Measurements from ENCODE around the gene PEPD.

PEPD gene

GRCh38 chr19:33546656-33547055 is 25.1 kb upstream of the PEPD start:
- DNase-seq, result no peak

GRCh38 chr19:33545217-33545981 is 23.8 kb upstream of the PEPD start:
- no peak for DNase-seq

- peak in 1 of 58 donors; percentile 2 for DNase-seq
These were observed 13.6 kb upstream of the PEPD start for GRCh38 chr19:33535226-33535625.

- DNase-seq, result no peak
These were observed 11.4 kb upstream of the PEPD start for GRCh38 chr19:33532859-33533460.

- DNase-seq, result no peak
These were observed 9.3 kb upstream of the PEPD start for GRCh38 chr19:33530842-33531241.

GRCh38 chr19:33530296-33530695 is 8.7 kb upstream of the PEPD start:
- no peak for DNase-seq

- no peak for DNase-seq
These were observed 7.6 kb upstream of the PEPD start for GRCh38 chr19:33529094-33529676.

- no peak for DNase-seq
These were observed 6.8 kb upstream of the PEPD start for GRCh38 chr19:33528404-33528803.

GRCh38 chr19:33527125-33527524 is 5.5 kb upstream of the PEPD start:
- DNase-seq, result no peak

- no peak for DNase-seq
These were observed 2.6 kb upstream of the PEPD start for GRCh38 chr19:33524024-33524664.

GRCh38 chr19:33523167-33523566 is 1.6 kb upstream of the PEPD start:
- DNase-seq, result no peak

GRCh38 chr19:33522371-33522662 is 726 bp upstream of the PEPD start:
- DNase-seq, result no peak

- DNase-seq, result peak in 1 of 58 donors; percentile 33
These were observed 629 bp downstream of the PEPD start for GRCh38 chr19:33520844-33521479.

GRCh38 chr19:33520048-33520643 is 1.4 kb downstream of the PEPD start:
- no peak for DNase-seq

GRCh38 chr19:33519416-33519815 is 2.2 kb downstream of the PEPD start:
- DNase-seq, result no peak

- DNase-seq, result no peak
These were observed 3.0 kb downstream of the PEPD start for GRCh38 chr19:33518541-33518940.

GRCh38 chr19:33517922-33518321 is 3.7 kb downstream of the PEPD start:
- no peak for DNase-seq

GRCh38 chr19:33515921-33516320 is 5.7 kb downstream of the PEPD start:
- DNase-seq, result no peak

GRCh38 chr19:33514885-33515551 is 6.6 kb downstream of the PEPD start:
- no peak for DNase-seq

- DNase-seq, result no peak
These were observed 8.2 kb downstream of the PEPD start for GRCh38 chr19:33513424-33513823.

GRCh38 chr19:33512580-33513137 is 8.9 kb downstream of the PEPD start:
- DNase-seq, result no peak
